Measurements from ENCODE around the gene WRAP53. TPM values are rescaled to one million over a fixed set of nuclear protein-coding genes. Genes with fewer than 3 reads are reported as not detected.

The WRAP53 gene
- total and polyA plus RNA-seq, 2 of the 13 experiments (the other 11 are each of a cell fraction or from before 2014, with no cell fraction given), result 7.0 to 19.5 TPM

GRCh38 chr17:7687072-7687907 is 987 bp upstream of the WRAP53 start, which contains the start of gene TP53 (continued):
- TF ChIP-seq ZKSCAN8 (CRISPR knock-in tag; IDR thresholded peaks at IDR 0.05; ENCODE audit: borderline replicate concordance) (no peak; the same call in 1 of the 2 replicates), ZNF558 (CRISPR knock-in tag; IDR thresholded peaks at IDR 0.05; ENCODE audit: borderline replicate concordance) (no peak; the same call in 1 of the 2 replicates), MXD4 (CRISPR knock-in tag; IDR thresholded peaks at IDR 0.05) (no peak), ZBTB33 (CRISPR knock-in tag; IDR thresholded peaks at IDR 0.05) (no peak; the same call in 1 of the 2 replicates), ZNF256 (CRISPR knock-in tag; conservative IDR thresholded peaks at IDR 0.05) (no peak), ZNF761 (CRISPR knock-in tag; conservative IDR thresholded peaks at IDR 0.05) (no peak), NFKB2 (CRISPR knock-in tag; IDR thresholded peaks at IDR 0.05; ENCODE audit: borderline replicate concordance) (no peak), ZNF589 (CRISPR knock-in tag; conservative IDR thresholded peaks at IDR 0.05) (0 out of 2 replicates have a peak, but pooled peaks have one; percentile 45), MYPOP (CRISPR knock-in tag; IDR thresholded peaks at IDR 0.05) (peak; percentile 73), ARNTL (CRISPR knock-in tag; IDR thresholded peaks at IDR 0.05) (no peak), KAT7 (CRISPR knock-in tag; IDR thresholded peaks at IDR 0.05; ENCODE audit: borderline replicate concordance) (no peak), U2AF2 (IDR thresholded peaks at IDR 0.05; ENCODE audit: low read depth, low read length) (no peak), ZNF567 (CRISPR knock-in tag; IDR thresholded peaks at IDR 0.05; ENCODE audit: borderline replicate concordance) (no peak), ELF1 (CRISPR knock-in tag; IDR thresholded peaks at IDR 0.05) (peak; percentile 69), RARA (CRISPR knock-in tag; IDR thresholded peaks at IDR 0.05) (no peak), GATAD2A (CRISPR knock-in tag; IDR thresholded peaks at IDR 0.05) (peak; percentile 36; the same call in 1 of the 2 replicates), MAZ (IDR thresholded peaks at IDR 0.05; ENCODE audit: borderline replicate concordance, low read depth, low read length) (no peak), MAZ (CRISPR knock-in tag; IDR thresholded peaks at IDR 0.05; ENCODE audit: low read depth) (peak; percentile 32; the same call in 1 of the 2 replicates), THAP9 (CRISPR knock-in tag; IDR thresholded peaks at IDR 0.05; ENCODE audit: borderline replicate concordance) (no peak), MATR3 (CRISPR knock-in tag; IDR thresholded peaks at IDR 0.05) (no peak), SIN3B (IDR thresholded peaks at IDR 0.05; ENCODE audit: low read length) (no peak), GTF2F1 (IDR thresholded peaks at IDR 0.05; ENCODE audit: low read length) (0 out of 2 replicates have a peak, but pooled peaks have one; percentile 59), RFXANK (CRISPR knock-in tag; IDR thresholded peaks at IDR 0.05) (no peak), CENPX (CRISPR knock-in tag; IDR thresholded peaks at IDR 0.05) (no peak), SRSF4 (IDR thresholded peaks at IDR 0.05; ENCODE audit: low read depth, low read length, poor library complexity, severe bottlenecking) (no peak), CHD4 (IDR thresholded peaks at IDR 0.05; ENCODE audit: borderline replicate concordance, low read length) (no peak)
